Fibroblast of skin of abdomen (primary cell): ENCODE results near the gene CEP41.

Experiments
- DNase-seq: peaks from one replicate; pipeline ENCODE4 v3.0.0-alpha.2; 2013

Gene CEP41

GRCh38 chr7:130367088-130367755, 73.6 kb downstream of the CEP41 start:
- no peak for DNase-seq

- no peak for DNase-seq
Observed at GRCh38 chr7:130366564-130366963, 74.3 kb downstream of the CEP41 start.

GRCh38 chr7:130365511-130366441, 75.0 kb downstream of the CEP41 start:
- peak; percentile 96 for DNase-seq

- DNase-seq: peak; percentile 41
Observed at GRCh38 chr7:130365088-130365487, 75.7 kb downstream of the CEP41 start.

GRCh38 chr7:130364451-130364850, 76.4 kb downstream of the CEP41 start:
- DNase-seq: no peak

- DNase-seq: peak; percentile 97
Observed at GRCh38 chr7:130363026-130363847, 77.6 kb downstream of the CEP41 start.

- no peak for DNase-seq
Observed at GRCh38 chr7:130362251-130362816, 78.5 kb downstream of the CEP41 start.

- DNase-seq: no peak
Observed at GRCh38 chr7:130361681-130362080, 79.1 kb downstream of the CEP41 start.

- no peak for DNase-seq
Observed at GRCh38 chr7:130360518-130360917, 80.3 kb downstream of the CEP41 start.

- DNase-seq: no peak
Observed at GRCh38 chr7:130359276-130359857, 81.4 kb downstream of the CEP41 start.

- no peak for DNase-seq
Observed at GRCh38 chr7:130358471-130358870, 82.3 kb downstream of the CEP41 start.

GRCh38 chr7:130356876-130357611, 83.8 kb downstream of the CEP41 start:
- peak; percentile 76 for DNase-seq

GRCh38 chr7:130356121-130356875, 84.5 kb downstream of the CEP41 start:
- peak; percentile 99 for DNase-seq

- no peak for DNase-seq
Observed at GRCh38 chr7:130353196-130353595, 87.6 kb downstream of the CEP41 start.

GRCh38 chr7:130352194-130353074, 88.4 kb downstream of the CEP41 start:
- DNase-seq: peak; percentile 77

GRCh38 chr7:130351791-130352090, 89.1 kb downstream of the CEP41 start:
- no peak for DNase-seq

- peak; percentile 50 for DNase-seq
Observed at GRCh38 chr7:130350945-130351790, 89.6 kb downstream of the CEP41 start.

- peak; percentile 62 for DNase-seq
Observed at GRCh38 chr7:130349911-130350782, 90.7 kb downstream of the CEP41 start.
